AG09309 (cell line): ENCODE results near the gene RXRA.

Experiments used
- DNase-seq: peaks from one replicate; pipeline ENCODE4 v3.0.0-alpha.2; 2010; ENCODE audit warnings: low read depth
- H3K4me3 ChIP-seq: 2 replicates; pipeline ENCODE4 v1.5.1; 2011; ENCODE audit warnings: mild to moderate bottlenecking, low read depth, low read length, moderate library complexity; ENCODE audit not compliant: control insufficient read depth
- TF ChIP-seq, protein P1 (sequence below): IDR thresholded peaks from 2 replicates; pipeline ENCODE4 v1.5.1; 2011; ENCODE audit warnings: mild to moderate bottlenecking, low read depth, low read length, inconsistent platforms; ENCODE audit not compliant: insufficient read depth, control insufficient read depth; ENCODE audit errors: missing control alignments

RXRA gene

DNA sequence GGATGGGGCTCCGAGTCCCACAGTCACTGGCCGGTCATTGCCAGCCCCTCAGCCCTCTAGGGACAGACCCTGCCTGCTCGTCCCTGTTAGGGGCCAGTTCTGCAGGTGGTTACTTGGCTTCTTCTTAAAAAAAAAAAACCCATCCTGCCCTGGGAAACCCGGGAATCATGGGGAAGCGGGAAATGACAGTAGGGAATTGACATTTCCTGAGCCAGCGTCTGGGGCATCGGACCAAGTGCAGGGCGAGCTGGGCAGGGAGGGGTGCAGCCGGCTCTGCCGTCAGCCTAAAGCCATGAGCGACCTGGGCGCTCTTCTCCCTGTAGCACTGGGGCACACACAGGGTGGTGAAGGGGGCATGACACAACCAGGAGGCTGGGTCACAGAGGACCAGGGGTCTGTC, 66.6 kb downstream of the RXRA start:
- no peak overlapping the region for H3K4me3 ChIP-seq
- no peak for DNase-seq
- TF ChIP-seq, protein P1, sequence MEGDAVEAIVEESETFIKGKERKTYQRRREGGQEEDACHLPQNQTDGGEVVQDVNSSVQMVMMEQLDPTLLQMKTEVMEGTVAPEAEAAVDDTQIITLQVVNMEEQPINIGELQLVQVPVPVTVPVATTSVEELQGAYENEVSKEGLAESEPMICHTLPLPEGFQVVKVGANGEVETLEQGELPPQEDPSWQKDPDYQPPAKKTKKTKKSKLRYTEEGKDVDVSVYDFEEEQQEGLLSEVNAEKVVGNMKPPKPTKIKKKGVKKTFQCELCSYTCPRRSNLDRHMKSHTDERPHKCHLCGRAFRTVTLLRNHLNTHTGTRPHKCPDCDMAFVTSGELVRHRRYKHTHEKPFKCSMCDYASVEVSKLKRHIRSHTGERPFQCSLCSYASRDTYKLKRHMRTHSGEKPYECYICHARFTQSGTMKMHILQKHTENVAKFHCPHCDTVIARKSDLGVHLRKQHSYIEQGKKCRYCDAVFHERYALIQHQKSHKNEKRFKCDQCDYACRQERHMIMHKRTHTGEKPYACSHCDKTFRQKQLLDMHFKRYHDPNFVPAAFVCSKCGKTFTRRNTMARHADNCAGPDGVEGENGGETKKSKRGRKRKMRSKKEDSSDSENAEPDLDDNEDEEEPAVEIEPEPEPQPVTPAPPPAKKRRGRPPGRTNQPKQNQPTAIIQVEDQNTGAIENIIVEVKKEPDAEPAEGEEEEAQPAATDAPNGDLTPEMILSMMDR, result no peak

DNA sequence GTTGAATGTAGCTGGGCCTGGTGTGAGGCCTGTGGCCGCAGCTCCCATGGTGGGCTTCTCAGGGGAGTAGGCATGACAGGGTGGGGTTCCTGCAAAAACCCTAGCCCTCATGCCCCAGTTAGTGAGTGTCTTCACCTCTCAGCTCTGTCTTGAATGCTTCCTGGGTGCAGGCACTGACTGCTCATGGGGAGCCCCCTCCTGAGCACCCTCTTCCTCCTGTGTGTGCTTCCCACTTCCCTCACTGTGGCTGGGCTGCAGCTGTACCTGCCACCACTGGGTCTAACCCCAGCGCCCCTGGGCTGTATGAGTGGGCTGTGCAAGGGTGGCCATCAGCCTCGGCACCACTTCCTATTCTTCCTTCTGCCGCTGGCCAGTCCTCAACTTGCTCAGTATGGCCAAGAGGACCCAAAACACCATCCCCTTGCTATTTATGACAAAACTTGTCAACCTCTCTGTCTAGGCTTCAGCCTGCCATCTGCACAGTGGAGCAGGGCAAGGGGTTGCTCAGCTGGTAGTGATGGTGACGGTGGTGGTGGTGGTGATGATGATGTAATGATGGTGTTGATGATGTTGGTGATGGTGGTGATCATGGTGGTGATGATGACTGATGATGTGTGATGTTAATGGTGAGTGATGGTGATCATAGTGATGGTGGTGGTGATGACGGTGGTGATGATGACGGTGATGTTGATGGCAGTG, 67.5 kb downstream of the RXRA start:
- no peak for DNase-seq
- no peak overlapping the region for H3K4me3 ChIP-seq
- TF ChIP-seq, protein P1, result no peak

DNA sequence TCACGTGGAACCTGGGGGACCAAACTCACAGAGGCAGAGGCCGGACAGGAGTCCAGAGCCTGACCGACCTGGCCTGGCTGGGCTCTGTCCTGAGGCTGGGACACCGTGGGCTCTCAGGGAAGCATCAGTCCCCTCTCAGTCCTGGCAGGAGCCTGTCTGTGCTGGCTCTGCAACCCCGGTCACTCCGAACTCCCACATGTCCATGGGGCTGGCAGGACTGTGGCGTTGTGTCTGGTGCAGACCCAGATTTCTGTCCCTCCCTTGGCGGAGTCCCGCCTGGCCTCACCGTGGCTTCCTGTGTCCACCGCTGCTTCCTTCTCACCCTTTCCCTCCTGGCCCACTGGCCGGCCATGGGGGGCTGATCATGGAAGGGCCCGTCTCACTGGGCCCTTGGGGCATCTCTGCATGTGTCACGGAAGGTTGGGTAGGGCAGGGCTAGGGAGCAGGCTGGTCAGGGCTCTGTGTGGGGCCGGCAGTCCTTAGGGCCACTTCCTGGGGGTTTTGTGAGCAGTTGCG, 68.8 kb downstream of the RXRA start:
- TF ChIP-seq, protein P1, result no peak
- DNase-seq, result no peak
- H3K4me3 ChIP-seq, result no peak overlapping the region

- TF ChIP-seq, protein P1, result no peak
- no peak overlapping the region for H3K4me3 ChIP-seq
- no peak for DNase-seq
These were observed 69.5 kb downstream of the RXRA start for GRCh38 chr9:134395737-134396257.

GRCh38 chr9:134396258-134396742, 70.0 kb downstream of the RXRA start:
- TF ChIP-seq, protein P1, result no peak
- DNase-seq, result no peak
- no peak overlapping the region for H3K4me3 ChIP-seq

- TF ChIP-seq, protein P1, result no peak
- DNase-seq, result no peak
- H3K4me3 ChIP-seq, result no peak overlapping the region
These were observed 70.6 kb downstream of the RXRA start for GRCh38 chr9:134396825-134397224.
